GM12872 (cell line): Measurements from ENCODE around the gene NR1H3.

Experiments
- TF ChIP-seq, protein P1 (sequence below): IDR thresholded peaks from 3 replicates; pipeline ENCODE4 v1.5.1; 2011; ENCODE audit warnings: low read depth, mild to moderate bottlenecking, low read length, moderate library complexity; ENCODE audit not compliant: insufficient read depth

NR1H3 gene

DNA sequence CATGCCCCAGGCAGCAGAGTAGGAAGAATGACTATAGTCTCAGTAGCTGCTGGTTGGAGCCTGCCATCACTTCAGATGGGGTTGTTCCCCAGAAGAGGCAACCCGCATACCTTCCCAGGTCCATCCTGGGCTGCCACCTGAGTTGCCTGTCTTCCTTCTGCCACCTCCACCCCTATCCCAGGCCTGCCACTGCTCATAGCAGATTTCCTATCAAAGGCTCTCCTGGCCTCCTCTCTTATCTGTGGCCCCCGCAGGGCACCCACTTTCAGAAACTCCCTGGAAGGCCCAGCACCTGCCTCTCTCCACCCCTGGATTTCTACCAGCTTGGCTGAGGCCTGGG lies 649 bp upstream of the NR1H3 start:
- TF ChIP-seq, protein P1, sequence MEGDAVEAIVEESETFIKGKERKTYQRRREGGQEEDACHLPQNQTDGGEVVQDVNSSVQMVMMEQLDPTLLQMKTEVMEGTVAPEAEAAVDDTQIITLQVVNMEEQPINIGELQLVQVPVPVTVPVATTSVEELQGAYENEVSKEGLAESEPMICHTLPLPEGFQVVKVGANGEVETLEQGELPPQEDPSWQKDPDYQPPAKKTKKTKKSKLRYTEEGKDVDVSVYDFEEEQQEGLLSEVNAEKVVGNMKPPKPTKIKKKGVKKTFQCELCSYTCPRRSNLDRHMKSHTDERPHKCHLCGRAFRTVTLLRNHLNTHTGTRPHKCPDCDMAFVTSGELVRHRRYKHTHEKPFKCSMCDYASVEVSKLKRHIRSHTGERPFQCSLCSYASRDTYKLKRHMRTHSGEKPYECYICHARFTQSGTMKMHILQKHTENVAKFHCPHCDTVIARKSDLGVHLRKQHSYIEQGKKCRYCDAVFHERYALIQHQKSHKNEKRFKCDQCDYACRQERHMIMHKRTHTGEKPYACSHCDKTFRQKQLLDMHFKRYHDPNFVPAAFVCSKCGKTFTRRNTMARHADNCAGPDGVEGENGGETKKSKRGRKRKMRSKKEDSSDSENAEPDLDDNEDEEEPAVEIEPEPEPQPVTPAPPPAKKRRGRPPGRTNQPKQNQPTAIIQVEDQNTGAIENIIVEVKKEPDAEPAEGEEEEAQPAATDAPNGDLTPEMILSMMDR, result no peak

DNA sequence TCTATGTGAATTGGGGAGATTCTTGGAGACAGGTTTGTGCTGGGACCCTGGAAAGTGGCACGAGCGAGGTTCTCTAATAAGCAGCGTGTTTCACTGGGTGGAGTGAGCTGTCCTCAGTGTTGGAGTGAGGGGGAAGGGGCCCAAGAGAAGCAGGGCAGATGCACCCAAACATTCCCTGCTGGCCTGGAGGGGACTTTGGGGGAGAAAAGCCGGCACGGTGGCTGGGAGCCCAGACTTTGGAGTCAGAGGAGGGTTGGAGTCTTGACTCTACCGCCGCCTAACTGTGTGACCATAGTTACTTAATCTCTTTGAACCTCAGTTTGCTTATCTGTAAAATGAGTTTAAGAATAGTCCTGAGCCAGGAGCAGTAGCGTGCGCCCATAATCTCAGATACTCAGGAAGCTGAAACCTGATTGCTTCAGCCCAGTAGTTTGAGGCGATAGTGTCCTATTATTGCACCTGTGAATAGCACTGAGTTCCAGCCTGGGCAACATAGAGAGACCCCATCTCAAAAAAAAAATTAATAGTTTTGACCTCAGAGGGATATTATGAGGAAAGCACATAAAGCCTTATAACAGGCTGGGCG lies 614 bp downstream of the NR1H3 start:
- TF ChIP-seq, protein P1, result no peak

- TF ChIP-seq, protein P1, result peak; percentile 69
Measured at GRCh38 chr11:47259232-47259977, 1.6 kb downstream of the NR1H3 start.

GRCh38 chr11:47260366-47260765 lies 2.6 kb downstream of the NR1H3 start:
- TF ChIP-seq, protein P1, result no peak

- TF ChIP-seq, protein P1, result no peak
Measured at GRCh38 chr11:47261291-47261800, 3.5 kb downstream of the NR1H3 start.

DNA sequence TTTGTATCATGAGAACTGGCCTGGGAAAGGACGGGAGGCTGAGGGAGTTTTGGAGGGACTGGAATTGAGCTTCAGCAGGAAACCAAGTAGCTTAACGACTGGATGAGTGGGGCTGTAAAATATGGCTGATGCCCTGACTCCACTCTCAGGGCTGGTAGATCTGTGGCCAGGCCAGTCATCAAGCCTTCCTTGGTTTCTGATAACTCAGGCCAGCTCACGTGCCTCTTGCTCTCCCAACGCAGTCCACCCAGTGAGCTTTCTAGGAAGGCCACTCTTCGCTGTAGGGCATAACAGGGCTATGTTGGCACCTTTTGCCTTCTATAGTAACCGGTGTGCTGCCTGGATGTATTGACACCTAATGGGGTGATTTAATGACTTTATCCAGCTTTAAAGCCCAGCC lies 6.3 kb downstream of the NR1H3 start:
- TF ChIP-seq, protein P1, result no peak

- TF ChIP-seq, protein P1, result no peak
Measured at GRCh38 chr11:47264521-47264920, 6.7 kb downstream of the NR1H3 start.
